IPS-NIHi7 (cell line): Measurements from ENCODE around the gene CSNK1G3.

Experiments
- DNase-seq: peaks from one replicate; pipeline ENCODE4 v3.0.0; 2012; ENCODE audit warnings: mixed read lengths; ENCODE audit errors: extremely low spot score

Gene CSNK1G3

DNA sequence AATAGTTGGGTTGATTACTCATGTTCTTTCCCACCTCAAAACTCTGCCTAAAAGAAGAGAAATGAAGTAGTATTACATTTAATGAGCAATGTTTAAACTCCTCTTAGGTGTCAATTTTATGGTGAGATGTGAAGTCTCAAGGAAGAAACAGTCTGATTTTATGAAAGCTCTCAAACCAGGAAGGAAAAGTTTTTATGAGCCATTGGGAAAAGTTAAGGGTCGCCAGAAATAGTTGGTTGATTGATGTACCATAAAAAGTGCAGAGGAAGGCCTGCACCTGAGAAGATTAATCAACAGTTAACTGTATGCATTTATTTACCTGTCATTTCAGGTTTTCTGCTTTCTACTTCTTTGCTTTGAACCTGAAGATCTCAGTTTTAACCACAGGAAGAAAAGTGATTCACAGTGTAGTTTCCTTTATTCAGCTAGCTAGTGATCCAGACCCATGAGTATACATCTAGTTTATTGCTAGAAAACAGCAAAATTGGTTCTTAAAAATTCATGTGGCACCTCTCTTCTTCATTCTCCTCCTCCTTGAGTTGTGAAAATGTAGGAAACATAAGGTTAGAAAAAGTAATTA lies 133.1 kb downstream of the CSNK1G3 start:
- DNase-seq, result no peak

DNA sequence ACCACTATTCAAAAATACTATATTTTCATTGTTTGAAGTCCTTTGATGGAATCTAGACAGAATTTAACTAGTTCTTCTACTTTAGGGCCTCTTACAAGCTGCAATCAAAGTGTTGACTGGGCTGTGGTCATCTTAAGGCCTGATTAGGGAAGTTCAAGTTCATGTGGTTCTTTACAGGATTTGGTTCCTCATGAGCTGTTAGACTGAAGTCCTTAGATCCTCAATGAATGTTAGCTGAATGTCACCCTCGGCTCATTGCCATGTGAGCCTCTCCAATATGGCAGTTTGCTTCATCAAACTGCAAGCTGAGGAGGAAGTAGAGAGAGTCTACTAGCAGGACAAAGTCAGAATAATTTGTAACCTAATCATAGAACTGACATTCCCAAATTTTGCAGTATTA lies 135.1 kb downstream of the CSNK1G3 start:
- no peak for DNase-seq

DNA sequence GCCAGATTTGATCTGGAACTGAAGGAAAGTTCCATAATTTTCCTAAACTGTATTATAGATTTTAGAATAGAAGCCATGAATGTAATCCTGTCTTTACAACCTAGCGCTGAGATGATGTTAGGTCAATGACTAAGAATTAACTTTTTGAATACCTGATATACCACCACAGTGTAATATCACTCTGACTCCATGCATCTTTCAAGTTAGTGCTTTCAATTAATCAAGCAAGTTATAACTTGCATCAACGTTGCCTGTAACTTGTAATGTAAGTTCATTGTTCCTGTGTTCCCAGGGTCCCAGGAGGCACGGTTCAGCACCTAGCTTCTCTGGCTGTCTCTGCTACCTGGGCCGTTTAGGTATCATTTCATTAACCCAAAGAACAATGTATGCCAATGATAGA lies 139.3 kb downstream of the CSNK1G3 start:
- no peak for DNase-seq

- no peak for DNase-seq
Measured at GRCh38 chr5:123659011-123659410, 147.0 kb downstream of the CSNK1G3 start.

DNA sequence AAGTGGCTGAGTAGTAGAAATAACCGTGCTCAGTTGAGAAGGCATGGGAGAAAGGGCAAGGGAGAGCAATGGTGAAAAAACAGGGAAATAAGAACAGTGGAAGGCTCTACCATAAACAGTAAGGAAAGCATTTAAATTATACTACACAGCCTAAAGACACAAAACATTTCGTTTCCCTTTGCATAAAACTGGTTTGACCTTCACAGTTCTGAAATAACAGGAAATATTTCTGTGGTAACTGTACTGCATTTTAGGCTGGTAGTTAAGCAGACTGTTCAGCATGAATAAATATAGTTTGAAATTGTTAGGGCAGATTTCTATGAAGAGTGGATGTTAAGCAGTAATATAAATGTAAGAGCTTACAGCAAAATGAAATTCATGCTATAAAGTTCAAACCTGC lies 147.5 kb downstream of the CSNK1G3 start:
- DNase-seq, result no peak

DNA sequence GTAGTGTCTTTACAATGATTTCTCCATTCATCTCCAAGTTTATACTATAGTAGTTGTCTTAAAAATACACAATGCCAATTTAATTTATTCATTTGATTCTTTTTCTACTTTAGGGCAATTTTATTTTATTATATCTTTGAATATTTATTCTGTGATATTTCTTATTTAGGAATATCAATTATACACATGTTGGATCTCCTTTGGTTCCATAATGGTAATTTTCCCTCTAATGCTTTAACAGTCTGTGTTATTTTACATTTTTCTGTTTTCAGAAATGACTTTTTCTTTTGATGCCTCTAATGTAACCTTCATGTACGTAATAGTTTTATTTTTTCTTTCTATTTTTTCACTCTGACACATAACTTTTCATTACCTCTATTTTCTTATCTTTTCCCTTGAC lies 153.0 kb downstream of the CSNK1G3 start:
- no peak for DNase-seq

DNA sequence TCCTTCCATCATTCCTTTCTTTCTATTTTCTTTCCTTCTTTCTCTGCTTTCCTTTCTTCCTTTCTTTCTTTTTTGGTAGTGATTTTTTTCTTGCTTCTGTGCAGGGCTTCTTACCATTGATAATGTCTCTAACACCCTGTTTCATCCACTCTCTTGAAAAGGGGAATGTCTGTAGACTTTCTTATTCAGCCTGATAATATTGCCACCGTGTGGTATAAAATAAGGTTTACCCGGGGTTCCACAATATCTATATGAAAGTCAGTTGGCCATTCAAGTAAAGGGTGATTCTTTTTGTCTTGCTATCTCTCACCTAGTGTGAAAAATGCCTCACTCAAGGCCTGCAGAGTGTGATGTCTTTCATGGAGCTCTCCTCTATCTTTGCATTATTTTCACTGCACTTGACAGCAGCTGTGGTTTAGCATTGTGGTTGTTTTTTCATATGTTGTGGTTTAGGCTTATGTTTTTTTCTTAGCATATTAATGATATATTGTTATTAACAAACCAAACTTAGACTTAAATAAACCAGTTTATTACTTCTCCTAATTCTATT lies 153.9 kb downstream of the CSNK1G3 start:
- no peak for DNase-seq
